Activated B cell treated with CpG ODN at 0.5 μM for 24 hours (primary cell): Measurements from ENCODE around the gene RAPGEF4. TPM values are rescaled to one million over a fixed set of nuclear protein-coding genes. Genes with fewer than 3 reads are reported as not detected.

Experiments
- ATAC-seq: fragments of 200-7000 bp; cut with Tn5 transposase; one replicate; pipeline ENCODE4 v1.10.0; 2021; ENCODE audit warnings: low read depth, mild to moderate bottlenecking, moderate library complexity
- CTCF ChIA-PET: fragments of 350-600 bp; sonication (Branson Sonifier 250); formaldehyde crosslinking; loops from one replicate; lab custom pipeline; 2021; ENCODE audit warnings: antibody characterized with exemption; lab: Charles Lee
- POLR2A ChIA-PET: fragments of 350-600 bp; sonication (Branson Sonifier 250); formaldehyde crosslinking; loops from one replicate; lab custom pipeline; 2021; ENCODE audit warnings: antibody characterized with exemption; lab: Charles Lee
- DNase-seq: peaks from one replicate; pipeline ENCODE4 v3.0.0; 2022
- H3K27ac Mint-ChIP-seq: one replicate; pipeline ENCODE4 v1.8.0; 2020; ENCODE audit warnings: mixed read lengths
- H3K27me3 Mint-ChIP-seq: one replicate; pipeline ENCODE4 v1.8.0; 2021; ENCODE audit warnings: mixed read lengths
- H3K36me3 Mint-ChIP-seq: one replicate; pipeline ENCODE4 v1.8.0; 2021; ENCODE audit warnings: low read depth, mixed read lengths
- H3K4me1 Mint-ChIP-seq: one replicate; pipeline ENCODE4 v1.8.0; 2021; ENCODE audit warnings: mixed read lengths
- H3K4me3 Mint-ChIP-seq: one replicate; pipeline ENCODE4 v1.8.0; 2020; ENCODE audit warnings: mild to moderate bottlenecking, mixed read lengths
- H3K9me3 Mint-ChIP-seq: one replicate; pipeline ENCODE4 v1.8.0; 2020; ENCODE audit warnings: mixed read lengths
- intact Hi-C: fragments of 100-400 bp; cut with micrococcal nuclease; formaldehyde crosslinking; loops from one replicate; pipeline ENCODE4 v1.15.1; 2024
- total RNA-seq: library from RNA; stranded (reverse); gene quantifications from 2 replicates; pipeline ENCODE4 v1.2.3, GENCODE V29; 2022
- TF ChIP-seq, protein P1 (sequence below): fragments of 200-600 bp; IDR thresholded peaks from one replicate; pipeline ENCODE4 v1.8.0; 2022; ENCODE audit warnings: antibody characterized with exemption, mild to moderate bottlenecking

RAPGEF4 gene
- total RNA-seq, 1 donor from 2014 or later: not detected

DNA sequence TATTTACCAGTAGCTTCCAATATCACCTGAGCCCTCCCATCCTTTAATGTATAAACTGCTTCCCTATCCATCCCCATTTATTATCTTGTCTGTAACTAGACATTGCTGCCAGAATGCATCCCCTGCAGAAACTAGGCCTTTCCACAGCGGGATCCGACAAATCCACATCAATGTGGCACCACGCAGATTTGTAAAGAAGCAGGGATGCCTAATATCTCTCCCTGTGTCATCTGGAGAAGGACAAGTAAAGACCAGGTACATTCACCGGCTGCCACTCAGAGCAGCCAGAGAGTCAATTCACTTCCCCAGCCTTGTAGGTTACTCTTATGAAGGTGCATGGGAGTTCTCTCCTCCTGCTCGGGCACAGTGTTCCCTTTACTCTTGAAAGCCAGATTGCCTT, 241.2 kb downstream of the RAPGEF4 start:
- intact Hi-C loops: no loop called here
- Mint-ChIP-seq H3K27ac (no peak overlapping the region), H3K36me3 (no peaks in the 10 kb centered on the region), H3K27me3 (peaks cover 17% of the 10 kb centered on the region), H3K4me3 (no peak overlapping the region), H3K9me3 (no peaks in the 10 kb centered on the region), H3K4me1 (no peaks in the 10 kb centered on the region)
- TF ChIP-seq, protein P1, sequence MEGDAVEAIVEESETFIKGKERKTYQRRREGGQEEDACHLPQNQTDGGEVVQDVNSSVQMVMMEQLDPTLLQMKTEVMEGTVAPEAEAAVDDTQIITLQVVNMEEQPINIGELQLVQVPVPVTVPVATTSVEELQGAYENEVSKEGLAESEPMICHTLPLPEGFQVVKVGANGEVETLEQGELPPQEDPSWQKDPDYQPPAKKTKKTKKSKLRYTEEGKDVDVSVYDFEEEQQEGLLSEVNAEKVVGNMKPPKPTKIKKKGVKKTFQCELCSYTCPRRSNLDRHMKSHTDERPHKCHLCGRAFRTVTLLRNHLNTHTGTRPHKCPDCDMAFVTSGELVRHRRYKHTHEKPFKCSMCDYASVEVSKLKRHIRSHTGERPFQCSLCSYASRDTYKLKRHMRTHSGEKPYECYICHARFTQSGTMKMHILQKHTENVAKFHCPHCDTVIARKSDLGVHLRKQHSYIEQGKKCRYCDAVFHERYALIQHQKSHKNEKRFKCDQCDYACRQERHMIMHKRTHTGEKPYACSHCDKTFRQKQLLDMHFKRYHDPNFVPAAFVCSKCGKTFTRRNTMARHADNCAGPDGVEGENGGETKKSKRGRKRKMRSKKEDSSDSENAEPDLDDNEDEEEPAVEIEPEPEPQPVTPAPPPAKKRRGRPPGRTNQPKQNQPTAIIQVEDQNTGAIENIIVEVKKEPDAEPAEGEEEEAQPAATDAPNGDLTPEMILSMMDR: no peak
- ATAC-seq: no peak
- DNase-seq: no peak
- POLR2A ChIA-PET: no interaction called here
- CTCF ChIA-PET: no interaction called here

GRCh38 chr2:172977270-172978062, 241.8 kb downstream of the RAPGEF4 start:
- TF ChIP-seq, protein P1: no peak
- ATAC-seq (no peak), DNase-seq (no peak)
- H3K36me3 Mint-ChIP-seq: no peaks in the 10 kb centered on the region
- H3K4me1 Mint-ChIP-seq: no peaks in the 10 kb centered on the region
- intact Hi-C loops: no loop called here
- CTCF ChIA-PET: no interaction called here
- H3K9me3 Mint-ChIP-seq: no peaks in the 10 kb centered on the region
- no peak overlapping the region for H3K27ac Mint-ChIP-seq
- H3K27me3 Mint-ChIP-seq: peaks cover 13% of the 10 kb centered on the region
- H3K4me3 Mint-ChIP-seq: no peak overlapping the region
- POLR2A ChIA-PET: no interaction called here

- CTCF ChIA-PET: no interaction called here
- Mint-ChIP-seq H3K4me1 (no peaks in the 10 kb centered on the region), H3K36me3 (no peaks in the 10 kb centered on the region), H3K4me3 (no peak overlapping the region), H3K27me3 (peaks cover 13% of the 10 kb centered on the region), H3K9me3 (no peaks in the 10 kb centered on the region), H3K27ac (no peak overlapping the region)
- intact Hi-C loops: no loop called here
- POLR2A ChIA-PET: no interaction called here
- TF ChIP-seq, protein P1: no peak
- no peak for ATAC-seq
- no peak for DNase-seq
Measured at GRCh38 chr2:172978063-172978383, 242.4 kb downstream of the RAPGEF4 start.

DNA sequence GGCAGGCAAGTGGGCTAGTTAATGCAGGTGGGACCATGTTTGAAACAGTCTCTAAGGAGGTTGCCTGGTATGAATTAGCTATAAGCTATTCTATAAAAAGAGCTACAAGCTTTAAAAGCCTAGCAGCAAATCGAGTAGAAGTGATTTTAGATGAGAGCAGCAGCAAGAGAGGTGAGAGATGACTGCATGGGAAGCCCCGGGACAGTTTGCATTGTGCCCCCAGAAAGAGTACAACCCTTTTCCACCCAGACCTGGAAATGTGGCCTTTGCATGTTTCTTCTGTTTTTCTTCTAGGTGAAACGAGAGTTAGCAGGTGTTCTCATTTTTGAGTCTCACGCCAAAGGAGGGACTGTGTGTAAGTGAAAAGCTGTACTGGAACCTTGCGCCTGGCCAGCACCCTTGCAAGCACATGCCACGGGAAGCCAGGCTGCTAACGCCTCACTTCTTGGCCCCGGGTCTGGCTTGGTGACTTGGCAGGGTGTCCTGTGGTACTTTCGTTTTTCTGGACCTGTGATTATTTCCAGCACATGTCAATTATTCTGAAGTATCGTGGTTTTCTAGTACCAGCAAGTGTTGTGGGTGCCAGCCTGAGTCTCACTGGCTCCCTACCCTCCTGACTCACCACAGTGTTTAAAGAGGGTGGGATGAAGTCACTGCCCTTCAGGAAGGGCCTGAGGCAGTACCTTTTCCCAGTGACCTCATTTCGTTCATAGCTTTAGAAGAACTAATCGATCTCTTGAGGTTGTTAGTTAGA, 249.7 kb downstream of the RAPGEF4 start:
- ChIA-PET CTCF (interaction anchor here (1.0 to 1.5 kb wide), 2 partner anchors 9 to 44 kb away, joined by 3 read pairs; no protein-coding TSS in a partner anchor), POLR2A (no interaction called here)
- Mint-ChIP-seq H3K36me3 (no peaks in the 10 kb centered on the region), H3K4me3 (no peak overlapping the region), H3K27ac (no peak overlapping the region), H3K9me3 (no peaks in the 10 kb centered on the region), H3K4me1 (no peaks in the 10 kb centered on the region), H3K27me3 (peaks cover 12% of the 10 kb centered on the region)
- ATAC-seq (no peak), DNase-seq (no peak)
- TF ChIP-seq, protein P1: no peak
- intact Hi-C loops: no loop called here

DNA sequence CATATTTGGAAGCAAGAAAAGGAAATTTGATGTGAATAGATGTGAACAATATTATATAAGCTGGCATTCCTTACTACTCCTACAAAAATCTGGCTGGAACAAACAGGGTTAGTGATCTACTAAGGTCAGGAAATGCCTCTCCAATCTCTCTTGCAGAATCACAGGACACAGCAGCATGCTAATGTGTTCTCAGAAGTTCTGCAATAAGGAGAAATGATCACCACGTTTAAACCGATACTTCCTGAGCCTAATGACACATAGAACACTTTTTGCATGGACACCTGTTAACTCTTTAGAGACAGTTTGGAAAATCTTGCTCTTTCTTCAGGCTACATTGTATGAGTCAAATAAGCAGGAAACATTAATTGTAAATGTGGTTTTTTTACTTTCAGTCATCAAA, 250.4 kb downstream of the RAPGEF4 start:
- Mint-ChIP-seq H3K4me3 (no peak overlapping the region), H3K4me1 (no peaks in the 10 kb centered on the region), H3K36me3 (no peaks in the 10 kb centered on the region), H3K27me3 (peaks cover 12% of the 10 kb centered on the region), H3K27ac (no peak overlapping the region), H3K9me3 (no peaks in the 10 kb centered on the region)
- intact Hi-C loops: no loop called here
- DNase-seq: no peak
- ChIA-PET POLR2A (no interaction called here), CTCF (interaction anchor here (1.0 kb wide), 1 partner anchor 10 kb away, joined by 3 read pairs; no protein-coding TSS in a partner anchor)
- TF ChIP-seq, protein P1: no peak
- no peak for ATAC-seq
